KOPT-K1 (cell line): ENCODE data around the gene TTC28.
"Not testable (repeated sequence)": the region's sequence is repeated elsewhere in the genome, so short reads cannot be mapped to it uniquely, and the experiment has no call there.

Experiments
- H3K27ac ChIP-seq: fragments of 200-600 bp; sonication (generic); 2 replicates; pipeline ENCODE4 v1.5.1; 2016; ENCODE audit warnings: antibody characterized with exemption, mild to moderate bottlenecking, low read depth, low read length; ENCODE audit not compliant: poor library complexity, severe bottlenecking
- H3K36me3 ChIP-seq: fragments of 200-600 bp; sonication (generic); 2 replicates; pipeline ENCODE4 v1.5.1; 2017; ENCODE audit warnings: antibody characterized with exemption, mild to moderate bottlenecking, low read length, moderate library complexity; ENCODE audit not compliant: insufficient read depth
- H3K9me3 ChIP-seq: fragments of 200-600 bp; sonication (generic); 2 replicates; pipeline ENCODE4 v1.5.1; 2017; ENCODE audit warnings: antibody characterized with exemption, low read length, mild to moderate bottlenecking; ENCODE audit not compliant: insufficient read depth, poor library complexity, severe bottlenecking

TTC28 gene

DNA sequence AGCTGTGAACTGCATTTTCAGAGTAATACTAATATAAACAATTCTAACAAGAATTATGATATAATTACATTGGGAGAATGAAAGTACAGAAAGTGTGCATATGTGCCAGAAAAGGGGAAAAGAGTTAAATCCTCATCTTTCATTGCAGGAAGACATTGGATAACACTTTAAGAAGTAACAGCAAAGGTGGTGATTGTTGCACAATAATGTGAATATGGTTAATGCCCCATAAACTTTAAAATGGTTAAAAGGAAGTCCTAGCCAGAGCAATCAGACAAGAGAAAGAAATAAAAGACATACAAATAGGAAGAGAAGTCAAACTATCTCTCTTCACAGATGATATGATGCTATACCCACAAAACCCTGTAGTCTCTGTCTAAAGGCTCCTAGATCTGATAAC, 111.5 kb downstream of the TTC28 start:
- H3K36me3 ChIP-seq: no peaks in the 10 kb centered on the region
- no peak overlapping the region for H3K27ac ChIP-seq
- H3K9me3 ChIP-seq: no peaks in the 10 kb centered on the region

DNA sequence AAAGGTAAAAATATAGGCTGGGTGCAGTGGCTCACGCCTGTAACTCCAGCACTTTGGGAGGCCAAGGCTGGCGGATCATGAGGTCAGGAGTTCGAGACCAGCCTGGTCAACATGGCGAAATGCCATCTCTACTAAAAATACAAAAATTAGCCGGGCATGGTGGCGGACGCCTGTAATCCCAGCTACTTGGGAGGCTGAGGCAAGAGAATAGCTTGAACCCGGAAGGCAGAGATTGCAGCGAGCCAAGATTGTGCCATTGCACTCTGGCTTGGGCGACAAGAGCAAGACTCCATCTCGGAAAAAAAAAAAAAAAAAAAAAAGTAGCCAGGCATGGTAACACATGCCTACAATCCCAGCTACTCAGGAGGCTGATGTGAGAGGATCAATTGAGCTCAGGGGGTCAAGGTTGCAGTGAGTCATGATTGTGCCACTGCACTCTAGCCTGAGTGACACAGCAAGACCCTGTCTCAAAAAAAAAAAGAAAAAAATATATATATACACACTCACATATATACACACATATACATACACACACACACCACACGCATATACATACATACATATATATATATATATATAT, 112.6 kb downstream of the TTC28 start:
- not testable (repeated sequence) for H3K36me3 ChIP-seq, H3K27ac ChIP-seq

DNA sequence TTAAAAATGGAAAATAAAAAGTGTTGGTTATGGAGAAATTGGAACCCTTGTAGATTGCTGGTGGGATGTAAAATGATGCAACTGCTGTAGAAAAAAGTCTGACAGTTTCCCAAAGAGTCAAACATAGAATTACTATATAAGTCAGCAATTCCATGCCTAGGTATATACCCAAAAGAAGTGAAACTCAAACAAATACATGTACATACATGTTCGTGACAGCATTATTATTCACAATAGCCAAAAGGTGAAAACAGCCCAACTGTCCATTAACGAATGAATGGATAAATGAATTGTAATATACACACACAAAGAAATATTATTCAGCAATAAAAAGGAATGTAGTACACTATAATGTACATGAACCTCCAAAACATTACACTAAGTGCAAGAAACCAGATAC, 116.0 kb downstream of the TTC28 start:
- Histone ChIP-seq H3K9me3 (no peaks in the 10 kb centered on the region), H3K27ac (no peak overlapping the region), H3K36me3 (no peaks in the 10 kb centered on the region)

More for the DNA sequence above, 112.6 kb downstream of the TTC28 start:
- not testable (repeated sequence) for H3K9me3 ChIP-seq

DNA sequence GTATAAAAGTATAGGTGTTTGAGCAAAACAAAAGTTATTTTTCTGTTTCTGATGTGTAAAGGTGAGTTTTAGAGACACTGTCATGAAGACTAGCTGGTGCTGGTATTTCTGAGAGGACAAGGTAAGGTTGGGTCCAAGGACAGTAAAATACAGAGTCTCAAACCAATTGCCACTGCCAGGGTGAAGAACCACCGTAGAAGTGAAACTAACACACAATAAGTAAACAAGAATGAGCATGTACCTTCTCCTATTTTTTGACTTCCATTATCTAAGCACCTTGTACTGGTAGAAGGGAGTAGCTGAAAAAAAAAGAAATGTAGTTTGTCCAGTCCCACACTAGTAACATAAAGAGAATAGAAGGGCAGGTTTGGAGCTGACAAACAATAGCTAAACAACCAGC, 117.3 kb downstream of the TTC28 start:
- Histone ChIP-seq H3K36me3 (no peaks in the 10 kb centered on the region), H3K9me3 (no peaks in the 10 kb centered on the region), H3K27ac (no peak overlapping the region)

DNA sequence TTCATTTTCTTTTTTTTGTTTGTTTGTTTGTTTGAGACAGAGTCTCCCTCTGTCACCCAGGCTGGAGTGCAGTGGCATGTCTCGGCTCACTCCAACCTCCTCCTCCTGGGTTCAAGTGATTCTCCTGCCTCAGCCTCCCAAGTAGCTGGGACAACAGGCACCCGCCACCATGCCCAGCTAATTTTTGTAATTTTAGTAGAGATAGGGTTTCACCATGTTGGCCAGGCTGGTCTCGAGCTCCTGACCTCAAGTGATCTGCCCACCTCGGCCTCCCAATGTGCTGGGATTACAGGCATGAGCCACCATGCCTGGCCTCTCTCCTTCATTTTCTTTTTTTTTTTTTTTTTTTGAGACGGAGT, 118.9 kb downstream of the TTC28 start:
- H3K36me3 ChIP-seq, H3K27ac ChIP-seq, H3K9me3 ChIP-seq: not testable (repeated sequence)

DNA sequence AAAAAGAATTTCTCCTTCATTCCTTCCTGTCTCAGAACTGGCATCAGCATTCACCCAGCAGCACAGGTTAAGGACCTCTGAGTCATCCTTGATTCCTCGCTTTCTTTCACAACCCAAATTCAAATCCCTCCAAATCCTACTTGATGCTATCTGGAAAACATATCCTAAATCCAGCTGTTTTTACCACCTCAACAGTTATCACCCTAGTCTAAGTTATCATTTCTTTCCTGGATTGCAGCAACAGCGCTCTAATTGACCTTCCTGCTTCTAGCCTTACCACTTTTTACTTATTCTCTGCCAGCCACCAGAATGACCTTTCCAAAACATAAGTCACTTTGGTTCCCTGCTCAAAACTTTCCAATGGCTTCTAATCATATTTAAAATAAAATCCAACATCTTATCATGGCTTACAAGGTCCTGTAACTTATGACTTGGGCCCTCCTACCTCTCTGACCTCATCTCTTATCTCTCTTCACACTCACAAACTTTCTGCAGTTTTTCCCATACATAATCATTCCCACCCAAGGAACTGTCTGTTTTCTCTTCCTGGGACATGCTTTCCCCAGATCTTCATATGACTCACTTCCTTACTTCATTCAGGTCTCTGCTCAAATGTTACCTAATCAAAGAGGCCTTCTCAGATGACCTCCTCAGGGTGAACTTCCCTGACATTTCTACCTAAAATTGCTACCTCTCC, 119.4 kb downstream of the TTC28 start:
- Histone ChIP-seq H3K27ac (no peak overlapping the region), H3K36me3 (no peaks in the 10 kb centered on the region), H3K9me3 (no peaks in the 10 kb centered on the region)

DNA sequence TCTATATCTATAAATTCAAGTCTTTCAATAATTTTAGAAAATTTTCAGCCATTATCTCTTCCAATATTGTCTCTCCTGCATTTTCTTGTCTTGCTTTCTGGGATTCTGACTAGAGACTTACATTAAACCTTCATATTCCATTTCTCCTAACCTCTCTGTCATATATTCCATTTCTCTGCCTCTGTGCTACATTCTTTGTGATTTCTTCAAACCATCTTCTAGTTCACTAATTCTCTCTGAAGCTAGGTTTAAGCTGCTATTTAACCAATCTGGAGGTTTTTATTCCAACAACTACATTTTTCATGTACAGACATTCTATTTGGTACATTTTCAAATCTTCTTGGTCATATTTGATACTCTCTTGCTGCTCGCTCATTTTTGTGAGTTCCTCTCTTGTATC, 122.5 kb downstream of the TTC28 start:
- H3K9me3 ChIP-seq: no peaks in the 10 kb centered on the region
- H3K36me3 ChIP-seq: no peaks in the 10 kb centered on the region
- no peak overlapping the region for H3K27ac ChIP-seq

DNA sequence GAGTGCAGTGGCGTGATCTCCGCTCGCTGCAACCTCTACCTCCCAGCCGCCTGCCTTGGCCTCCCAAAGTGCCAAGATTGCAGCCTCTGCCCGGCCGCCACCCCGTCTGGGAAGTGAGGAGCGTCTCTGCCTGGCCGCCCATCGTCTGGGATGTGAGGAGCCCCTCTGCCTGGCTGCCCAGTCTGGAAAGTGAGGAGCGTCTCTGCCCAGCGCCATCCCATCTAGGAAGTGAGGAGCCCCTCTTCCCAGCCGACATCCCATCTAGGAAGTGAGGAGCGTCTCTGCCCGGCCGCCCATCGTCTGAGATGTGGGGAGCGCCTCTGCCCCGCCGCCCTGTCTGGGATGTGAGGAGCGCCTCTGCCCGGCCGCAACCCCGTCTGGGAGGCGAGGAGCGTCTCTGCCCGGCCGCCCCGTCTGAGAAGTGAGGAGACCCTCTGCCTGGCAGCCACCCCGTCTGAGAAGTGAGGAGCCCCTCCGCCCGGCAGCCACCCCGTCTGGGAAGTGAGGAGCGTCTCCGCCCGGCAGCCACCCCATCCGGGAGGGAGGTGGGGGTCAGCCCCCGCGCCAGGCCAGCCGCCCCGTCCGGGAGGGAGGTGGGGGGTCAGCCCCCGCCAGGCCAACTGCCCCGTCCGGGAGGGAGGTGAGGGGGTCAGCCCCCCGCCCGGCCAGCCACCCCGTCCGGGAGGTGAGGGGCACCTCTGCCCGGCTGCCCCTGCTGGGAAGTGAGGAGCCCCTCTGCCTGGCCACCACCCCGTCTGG, 126.4 kb downstream of the TTC28 start:
- not testable (repeated sequence) for H3K36me3 ChIP-seq, H3K9me3 ChIP-seq, H3K27ac ChIP-seq

DNA sequence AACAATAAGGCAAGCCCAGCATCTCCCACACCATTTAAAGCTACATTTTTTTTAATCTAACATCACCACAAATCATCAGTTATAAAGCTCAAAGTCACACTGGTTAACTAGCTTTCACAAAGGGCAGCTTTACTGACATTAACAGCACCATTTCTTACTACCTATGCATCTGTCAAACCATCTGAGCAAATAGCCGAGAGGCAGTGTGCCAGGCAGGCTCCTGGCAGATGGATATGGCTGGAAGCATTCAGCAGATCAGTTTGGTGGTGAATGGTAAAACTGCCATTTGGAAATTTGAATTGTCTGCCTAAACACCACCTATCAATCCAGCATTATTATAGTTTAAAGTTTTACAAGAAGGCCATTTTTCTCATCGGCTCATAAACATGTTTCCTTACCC, 131.2 kb downstream of the TTC28 start:
- Histone ChIP-seq H3K36me3 (no peaks in the 10 kb centered on the region), H3K9me3 (no peaks in the 10 kb centered on the region), H3K27ac (no peak overlapping the region)

DNA sequence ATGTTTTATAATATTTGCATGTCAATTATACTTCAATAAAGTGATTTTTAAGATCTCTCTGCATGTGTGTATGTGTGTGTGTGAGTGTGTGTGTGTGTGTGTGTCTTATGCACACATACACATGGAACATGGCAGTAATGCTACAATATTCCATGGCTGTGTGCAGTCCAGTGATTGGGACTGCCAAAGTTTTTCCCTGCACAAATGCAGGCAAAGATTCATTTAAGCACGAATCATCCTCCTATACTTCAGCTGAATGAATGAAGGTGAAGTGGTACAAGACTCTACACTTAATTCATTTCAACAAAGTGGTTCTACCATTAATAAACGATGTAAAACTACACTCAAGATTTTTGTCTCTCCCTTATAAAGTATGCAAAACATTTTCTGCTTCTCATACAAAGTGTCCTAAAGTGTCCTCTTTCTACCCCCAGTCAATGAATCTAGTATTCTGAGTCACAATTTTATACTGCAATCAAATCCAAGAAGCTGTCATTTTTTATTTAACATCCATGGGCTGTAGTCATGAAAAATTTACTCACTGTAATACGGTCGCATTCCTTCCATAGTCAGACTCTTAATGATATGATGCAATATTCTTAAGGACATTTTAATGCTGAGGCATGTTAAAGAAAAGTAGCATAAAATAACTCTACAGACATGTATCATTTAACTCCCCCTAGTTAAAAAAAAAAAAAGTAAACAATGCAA, 132.4 kb downstream of the TTC28 start:
- H3K9me3 ChIP-seq: peaks cover 5% of the 10 kb centered on the region
- no peaks in the 10 kb centered on the region for H3K36me3 ChIP-seq
- no peak overlapping the region for H3K27ac ChIP-seq

DNA sequence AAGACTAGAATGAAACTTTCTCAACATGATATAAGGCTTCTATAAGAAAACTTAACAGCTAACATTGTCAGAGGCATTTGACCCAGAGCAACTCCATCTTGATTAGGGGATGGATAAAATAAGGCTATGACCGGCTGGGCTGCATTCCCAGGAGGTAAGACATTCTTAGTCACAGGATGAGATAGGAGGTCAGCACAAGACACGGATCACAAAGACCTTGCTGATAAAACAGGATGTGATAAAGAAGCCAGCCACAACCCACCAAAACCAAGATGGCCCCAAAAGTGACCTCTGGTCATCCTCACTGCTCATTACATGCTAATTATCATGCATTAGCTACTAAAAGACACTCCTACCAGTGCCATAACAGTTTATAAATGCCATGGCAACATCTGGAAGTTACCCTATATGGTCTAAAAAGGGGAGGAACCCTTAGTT, 135.2 kb downstream of the TTC28 start:
- Histone ChIP-seq H3K9me3 (peaks cover 5% of the 10 kb centered on the region), H3K36me3 (no peaks in the 10 kb centered on the region), H3K27ac (no peak overlapping the region)

DNA sequence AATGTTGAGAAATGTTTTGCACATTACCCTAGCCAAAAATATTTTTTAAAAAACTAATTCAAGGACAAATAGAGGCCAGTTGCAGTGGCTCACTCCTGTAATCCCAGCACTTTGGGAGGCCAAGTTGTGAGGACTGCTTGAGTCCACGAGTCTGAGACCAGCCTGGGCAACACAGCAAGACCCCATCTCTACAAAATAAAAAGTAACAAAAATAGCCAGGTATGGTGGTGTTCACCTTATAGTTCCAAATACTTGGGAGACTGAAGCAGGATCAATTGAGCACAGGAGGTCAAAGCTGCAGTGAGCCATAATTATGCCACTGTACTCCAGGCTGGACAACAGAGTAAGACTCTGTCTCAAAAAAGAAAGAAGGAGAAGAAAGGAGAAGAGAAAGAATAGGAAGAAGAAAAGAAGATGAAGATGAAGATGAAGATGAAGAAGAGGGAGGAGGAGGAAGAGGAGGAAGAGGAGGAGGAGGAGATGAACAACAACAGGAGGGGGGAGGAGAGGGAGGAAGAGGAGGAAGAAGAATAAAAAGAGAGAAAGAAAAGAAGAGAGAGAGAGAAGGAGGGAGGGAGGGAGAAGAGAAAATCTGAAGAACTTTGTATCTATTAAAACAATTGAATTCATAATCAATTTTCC, 136.5 kb downstream of the TTC28 start:
- H3K9me3 ChIP-seq: peaks cover 5% of the 10 kb centered on the region
- no peaks in the 10 kb centered on the region for H3K36me3 ChIP-seq
- H3K27ac ChIP-seq: no peak overlapping the region

DNA sequence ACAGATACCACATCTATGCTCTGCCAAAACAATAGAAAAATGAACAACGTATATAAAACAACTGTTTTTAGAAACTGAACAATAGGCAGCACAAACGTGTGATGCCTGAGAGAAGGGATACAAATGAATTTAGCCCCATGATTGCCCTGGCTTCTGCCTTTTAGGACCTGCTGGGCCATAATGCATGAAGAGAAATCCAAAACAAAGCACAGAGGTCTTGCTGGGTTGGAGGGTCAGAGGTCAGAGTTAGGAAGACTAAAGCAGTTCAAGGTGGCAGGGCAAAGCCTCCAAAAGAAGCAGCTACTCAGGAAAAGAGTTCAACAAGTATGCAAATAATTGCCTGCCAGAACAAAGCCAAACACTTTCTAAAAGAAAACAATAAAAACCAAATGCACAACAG, 138.5 kb downstream of the TTC28 start:
- peaks cover 5% of the 10 kb centered on the region for H3K9me3 ChIP-seq

DNA sequence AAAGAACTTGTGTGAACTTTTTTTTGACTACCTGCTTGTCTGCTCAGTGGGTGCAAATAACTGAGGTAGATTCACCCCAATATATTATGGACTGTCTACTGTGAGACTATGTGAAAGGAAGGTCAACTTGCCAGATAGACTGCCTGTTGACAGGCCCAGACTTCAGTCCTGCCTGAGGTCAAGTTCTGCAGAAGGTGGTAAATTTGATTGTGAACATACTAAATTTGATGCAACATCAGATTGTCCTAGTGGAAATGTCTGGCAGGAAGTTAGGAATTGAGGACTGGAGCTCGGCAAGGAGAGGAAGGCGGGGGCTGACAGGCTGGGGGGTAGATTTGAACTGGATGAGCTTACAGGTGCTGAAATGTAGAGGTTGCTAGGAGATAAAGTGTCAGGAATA, 140.7 kb downstream of the TTC28 start:
- H3K36me3 ChIP-seq: no peaks in the 10 kb centered on the region
- peaks cover 5% of the 10 kb centered on the region for H3K9me3 ChIP-seq
- H3K27ac ChIP-seq: no peak overlapping the region

More for the DNA sequence above, 138.5 kb downstream of the TTC28 start:
- Histone ChIP-seq H3K27ac (no peak overlapping the region), H3K36me3 (no peaks in the 10 kb centered on the region)

DNA sequence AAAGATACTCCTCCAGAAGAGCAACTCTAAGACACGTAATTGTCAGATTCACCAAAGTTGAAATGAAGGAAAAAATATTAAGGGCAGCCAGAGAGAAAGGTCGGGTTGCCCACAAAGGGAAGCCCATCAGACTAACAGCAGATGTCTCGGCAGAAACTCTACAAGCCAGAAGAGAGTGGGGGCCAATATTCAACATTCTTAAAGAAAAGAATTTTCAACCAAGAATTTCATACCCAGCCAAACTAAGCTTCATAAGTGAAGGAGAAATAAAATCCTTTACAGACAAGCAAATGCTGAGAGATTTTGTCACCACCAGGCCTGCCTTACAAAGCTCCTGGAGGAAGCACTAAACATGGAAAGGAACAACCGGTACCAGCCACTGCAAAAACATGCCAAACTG, 149.1 kb downstream of the TTC28 start:
- H3K36me3 ChIP-seq, H3K9me3 ChIP-seq, H3K27ac ChIP-seq: not testable (repeated sequence)
